HepG2 (cell line): ENCODE results near the gene ABCB6. TPM values are rescaled to one million over a fixed set of nuclear protein-coding genes. Genes with fewer than 3 reads are reported as not detected.

Experiments
- AHR ChIP-seq: IDR thresholded peaks from 2 replicates; pipeline ENCODE4 v1.6.1; 2018; ENCODE audit warnings: missing genetic modification reagents, missing compliant biosample characterization
- FOXK1 ChIP-seq: sonication (generic); formaldehyde crosslinking; IDR thresholded peaks from 2 replicates; pipeline ENCODE4 v1.4.0; 2020; ENCODE audit warnings: low read depth, missing genetic modification reagents, borderline replicate concordance
- MLLT10 ChIP-seq: sonication (generic); formaldehyde crosslinking; IDR thresholded peaks from 2 replicates; pipeline ENCODE4 v1.4.0; 2020; ENCODE audit warnings: missing genetic modification reagents
- NBN ChIP-seq: fragments of 450-650 bp; conservative IDR thresholded peaks from 2 replicates; pipeline ENCODE4 v1.6.1; 2017
- NFKB2 ChIP-seq: sonication (generic); formaldehyde crosslinking; IDR thresholded peaks from 2 replicates; pipeline ENCODE4 v1.4.0; 2020; ENCODE audit warnings: missing genetic modification reagents, borderline replicate concordance
- NR1H2 ChIP-seq: sonication (generic); formaldehyde crosslinking; IDR thresholded peaks from 2 replicates; pipeline ENCODE4 v1.8.1; 2022; ENCODE audit warnings: low read depth, missing genetic modification reagents, borderline replicate concordance
- PHF8 ChIP-seq: sonication (generic); formaldehyde crosslinking; IDR thresholded peaks from 2 replicates; pipeline ENCODE4 v1.5.0; 2020; ENCODE audit warnings: missing genetic modification reagents
- TEAD2 ChIP-seq: sonication (generic); formaldehyde crosslinking; IDR thresholded peaks from 2 replicates; pipeline ENCODE4 v1.9.0; 2021; ENCODE audit warnings: missing genetic modification reagents
- ZEB1 ChIP-seq: IDR thresholded peaks from 2 replicates; pipeline ENCODE4 v1.6.1; 2012; ENCODE audit warnings: mild to moderate bottlenecking, low read depth, inconsistent platforms; ENCODE audit not compliant: insufficient replicate concordance
- ZNF225 ChIP-seq: sonication (generic); formaldehyde crosslinking; IDR thresholded peaks from 2 replicates; pipeline ENCODE4 v1.4.0; 2020; ENCODE audit warnings: mild to moderate bottlenecking, missing genetic modification reagents
- ZSCAN21 ChIP-seq: sonication (generic); formaldehyde crosslinking; IDR thresholded peaks from 2 replicates; pipeline ENCODE4 v1.8.0; 2022; ENCODE audit warnings: mild to moderate bottlenecking, missing genetic modification reagents, moderate library complexity, borderline replicate concordance
- ZSCAN22 ChIP-seq: sonication (generic); formaldehyde crosslinking; IDR thresholded peaks from 2 replicates; pipeline ENCODE4 v1.4.0; 2020; ENCODE audit warnings: mild to moderate bottlenecking, missing genetic modification reagents
- polyA plus RNA-seq, 8 experiments: library from polyadenylated mRNA; depleted of rRNA in 3 of 8; stranded (reverse) in 7 of 8; unstranded in 1 of 8; fragments of >200 nt; fragmentation: Illumina TruSeq in 4 of 8; extraction: Trizol in 4 of 8; gene quantifications; 2 replicates each; pipeline versions ENCODE4 v1.2.1 to v1.2.3, GENCODE V29; 2011 to 2016; ENCODE audit warnings: low read depth in 4 of 8, missing spikeins in 1 of 8, mixed read lengths in 1 of 8; ENCODE audit not compliant: insufficient read depth in 1 of 8
- total RNA-seq, 5 experiments: library from RNA; depleted of rRNA; stranded (reverse); fragments of >200 nt; fragmentation: Illumina TruSeq; extraction: Trizol; gene quantifications; 2 replicates each; pipeline ENCODE4 v1.2.3, GENCODE V29; 2016; ENCODE audit warnings: low read depth in 1 of 5
- TF ChIP-seq, protein P1 (sequence below): sonication (generic); formaldehyde crosslinking; IDR thresholded peaks from 2 replicates; pipeline ENCODE4 v1.4.0; 2020; ENCODE audit warnings: low read depth, mild to moderate bottlenecking, missing genetic modification reagents
- TF ChIP-seq, protein P2 (sequence below): sonication (generic); formaldehyde crosslinking; IDR thresholded peaks from 2 replicates; pipeline ENCODE4 v1.5.1; 2020; ENCODE audit warnings: missing genetic modification reagents, mild to moderate bottlenecking, borderline replicate concordance
- TF ChIP-seq, protein P3 (sequence below): sonication (generic); formaldehyde crosslinking; IDR thresholded peaks from 2 replicates; pipeline ENCODE4 v1.5.0; 2020; ENCODE audit warnings: missing genetic modification reagents
- TF ChIP-seq, protein P4 (sequence below): sonication (generic); formaldehyde crosslinking; IDR thresholded peaks from 2 replicates; pipeline ENCODE4 v1.4.0; 2020; ENCODE audit warnings: missing genetic modification reagents
- TF ChIP-seq, protein P5 (sequence below): sonication (generic); formaldehyde crosslinking; IDR thresholded peaks from 2 replicates; pipeline ENCODE4 v1.4.0; 2020; ENCODE audit warnings: missing genetic modification reagents
- TF ChIP-seq, protein P6 (sequence below): sonication (generic); formaldehyde crosslinking; IDR thresholded peaks from 2 replicates; pipeline ENCODE4 v1.4.0; 2020; ENCODE audit warnings: missing genetic modification reagents, borderline replicate concordance

Gene ABCB6
- total and polyA plus RNA-seq, 2 of the 13 experiments (the other 11 are each of a cell fraction or from before 2014, with no cell fraction given): 91.1 to 137 TPM

DNA sequence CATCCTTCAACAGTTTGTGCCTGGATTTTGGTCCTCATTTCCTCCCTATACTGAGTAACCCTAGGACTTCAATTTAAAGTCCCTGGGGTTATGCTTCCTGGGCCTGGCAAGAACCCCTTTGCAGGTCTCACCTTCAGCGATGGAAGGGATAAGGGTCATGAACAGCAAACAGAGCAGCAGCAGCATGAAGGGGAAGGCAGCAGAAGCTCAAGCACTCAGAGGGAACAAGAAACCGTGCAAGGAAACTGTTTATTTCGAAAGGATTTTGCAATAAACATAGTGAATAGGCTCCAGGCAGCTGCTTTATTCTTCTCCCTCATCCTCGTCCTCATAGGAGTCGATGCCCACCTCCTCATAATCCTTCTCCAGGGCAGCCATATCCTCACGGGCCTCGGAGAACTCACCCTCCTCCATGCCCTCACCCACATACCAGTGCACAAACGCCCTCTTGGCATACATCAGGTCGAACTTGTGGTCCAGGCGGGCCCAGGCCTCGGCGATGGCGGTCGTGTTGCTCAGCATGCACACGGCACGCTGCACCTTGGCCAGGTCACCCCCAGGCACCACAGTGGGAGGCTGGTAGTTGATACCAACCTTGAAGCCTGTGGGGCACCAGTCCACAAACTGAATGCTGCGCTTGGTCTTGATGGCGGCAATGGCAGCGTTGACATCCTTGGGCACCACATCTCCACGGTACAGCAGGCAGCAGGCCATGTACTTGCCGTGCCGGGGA is 31.5 kb upstream of the ABCB6 start (continued):
- TF ChIP-seq, protein P1, sequence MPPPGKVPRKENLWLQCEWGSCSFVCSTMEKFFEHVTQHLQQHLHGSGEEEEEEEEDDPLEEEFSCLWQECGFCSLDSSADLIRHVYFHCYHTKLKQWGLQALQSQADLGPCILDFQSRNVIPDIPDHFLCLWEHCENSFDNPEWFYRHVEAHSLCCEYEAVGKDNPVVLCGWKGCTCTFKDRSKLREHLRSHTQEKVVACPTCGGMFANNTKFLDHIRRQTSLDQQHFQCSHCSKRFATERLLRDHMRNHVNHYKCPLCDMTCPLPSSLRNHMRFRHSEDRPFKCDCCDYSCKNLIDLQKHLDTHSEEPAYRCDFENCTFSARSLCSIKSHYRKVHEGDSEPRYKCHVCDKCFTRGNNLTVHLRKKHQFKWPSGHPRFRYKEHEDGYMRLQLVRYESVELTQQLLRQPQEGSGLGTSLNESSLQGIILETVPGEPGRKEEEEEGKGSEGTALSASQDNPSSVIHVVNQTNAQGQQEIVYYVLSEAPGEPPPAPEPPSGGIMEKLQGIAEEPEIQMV (CRISPR knock-in tag): no peak
- TF ChIP-seq ZNF225 (CRISPR knock-in tag) (0 out of 2 replicates have a peak, but pooled peaks have one; percentile 49), NR1H2 (CRISPR knock-in tag) (no peak), AHR (CRISPR knock-in tag) (no peak), FOXK1 (peak; percentile 11; the same call in 1 of the 2 replicates), MLLT10 (CRISPR knock-in tag) (no peak), NBN (no peak), TEAD2 (no peak), ZSCAN22 (no peak), ZEB1 (no peak), PHF8 (CRISPR knock-in tag) (no peak), NFKB2 (CRISPR knock-in tag) (0 out of 2 replicates have a peak, but pooled peaks have one; percentile 24), ZSCAN21 (CRISPR knock-in tag) (no peak)
- TF ChIP-seq, protein P2, sequence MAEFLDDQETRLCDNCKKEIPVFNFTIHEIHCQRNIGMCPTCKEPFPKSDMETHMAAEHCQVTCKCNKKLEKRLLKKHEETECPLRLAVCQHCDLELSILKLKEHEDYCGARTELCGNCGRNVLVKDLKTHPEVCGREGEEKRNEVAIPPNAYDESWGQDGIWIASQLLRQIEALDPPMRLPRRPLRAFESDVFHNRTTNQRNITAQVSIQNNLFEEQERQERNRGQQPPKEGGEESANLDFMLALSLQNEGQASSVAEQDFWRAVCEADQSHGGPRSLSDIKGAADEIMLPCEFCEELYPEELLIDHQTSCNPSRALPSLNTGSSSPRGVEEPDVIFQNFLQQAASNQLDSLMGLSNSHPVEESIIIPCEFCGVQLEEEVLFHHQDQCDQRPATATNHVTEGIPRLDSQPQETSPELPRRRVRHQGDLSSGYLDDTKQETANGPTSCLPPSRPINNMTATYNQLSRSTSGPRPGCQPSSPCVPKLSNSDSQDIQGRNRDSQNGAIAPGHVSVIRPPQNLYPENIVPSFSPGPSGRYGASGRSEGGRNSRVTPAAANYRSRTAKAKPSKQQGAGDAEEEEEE: no peak
- TF ChIP-seq, protein P3, sequence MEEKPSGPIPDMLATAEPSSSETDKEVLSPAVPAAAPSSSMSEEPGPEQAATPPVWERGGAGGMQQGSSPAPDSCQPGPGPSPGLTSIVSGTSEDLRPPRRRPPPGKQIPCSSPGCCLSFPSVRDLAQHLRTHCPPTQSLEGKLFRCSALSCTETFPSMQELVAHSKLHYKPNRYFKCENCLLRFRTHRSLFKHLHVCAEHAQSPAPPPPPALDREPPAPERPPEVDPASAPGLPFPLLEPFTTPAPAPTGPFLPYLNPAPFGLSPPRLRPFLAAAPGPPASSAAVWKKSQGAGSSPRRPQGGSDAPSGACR (CRISPR knock-in tag): 0 out of 2 replicates have a peak, but pooled peaks have one; percentile 32
- TF ChIP-seq, protein P4, sequence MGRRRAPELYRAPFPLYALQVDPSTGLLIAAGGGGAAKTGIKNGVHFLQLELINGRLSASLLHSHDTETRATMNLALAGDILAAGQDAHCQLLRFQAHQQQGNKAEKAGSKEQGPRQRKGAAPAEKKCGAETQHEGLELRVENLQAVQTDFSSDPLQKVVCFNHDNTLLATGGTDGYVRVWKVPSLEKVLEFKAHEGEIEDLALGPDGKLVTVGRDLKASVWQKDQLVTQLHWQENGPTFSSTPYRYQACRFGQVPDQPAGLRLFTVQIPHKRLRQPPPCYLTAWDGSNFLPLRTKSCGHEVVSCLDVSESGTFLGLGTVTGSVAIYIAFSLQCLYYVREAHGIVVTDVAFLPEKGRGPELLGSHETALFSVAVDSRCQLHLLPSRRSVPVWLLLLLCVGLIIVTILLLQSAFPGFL (CRISPR knock-in tag): no peak
- TF ChIP-seq, protein P5, sequence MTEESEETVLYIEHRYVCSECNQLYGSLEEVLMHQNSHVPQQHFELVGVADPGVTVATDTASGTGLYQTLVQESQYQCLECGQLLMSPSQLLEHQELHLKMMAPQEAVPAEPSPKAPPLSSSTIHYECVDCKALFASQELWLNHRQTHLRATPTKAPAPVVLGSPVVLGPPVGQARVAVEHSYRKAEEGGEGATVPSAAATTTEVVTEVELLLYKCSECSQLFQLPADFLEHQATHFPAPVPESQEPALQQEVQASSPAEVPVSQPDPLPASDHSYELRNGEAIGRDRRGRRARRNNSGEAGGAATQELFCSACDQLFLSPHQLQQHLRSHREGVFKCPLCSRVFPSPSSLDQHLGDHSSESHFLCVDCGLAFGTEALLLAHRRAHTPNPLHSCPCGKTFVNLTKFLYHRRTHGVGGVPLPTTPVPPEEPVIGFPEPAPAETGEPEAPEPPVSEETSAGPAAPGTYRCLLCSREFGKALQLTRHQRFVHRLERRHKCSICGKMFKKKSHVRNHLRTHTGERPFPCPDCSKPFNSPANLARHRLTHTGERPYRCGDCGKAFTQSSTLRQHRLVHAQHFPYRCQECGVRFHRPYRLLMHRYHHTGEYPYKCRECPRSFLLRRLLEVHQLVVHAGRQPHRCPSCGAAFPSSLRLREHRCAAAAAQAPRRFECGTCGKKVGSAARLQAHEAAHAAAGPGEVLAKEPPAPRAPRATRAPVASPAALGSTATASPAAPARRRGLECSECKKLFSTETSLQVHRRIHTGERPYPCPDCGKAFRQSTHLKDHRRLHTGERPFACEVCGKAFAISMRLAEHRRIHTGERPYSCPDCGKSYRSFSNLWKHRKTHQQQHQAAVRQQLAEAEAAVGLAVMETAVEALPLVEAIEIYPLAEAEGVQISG (CRISPR knock-in tag): no peak; the same call in 1 of the 2 replicates
- TF ChIP-seq, protein P6, sequence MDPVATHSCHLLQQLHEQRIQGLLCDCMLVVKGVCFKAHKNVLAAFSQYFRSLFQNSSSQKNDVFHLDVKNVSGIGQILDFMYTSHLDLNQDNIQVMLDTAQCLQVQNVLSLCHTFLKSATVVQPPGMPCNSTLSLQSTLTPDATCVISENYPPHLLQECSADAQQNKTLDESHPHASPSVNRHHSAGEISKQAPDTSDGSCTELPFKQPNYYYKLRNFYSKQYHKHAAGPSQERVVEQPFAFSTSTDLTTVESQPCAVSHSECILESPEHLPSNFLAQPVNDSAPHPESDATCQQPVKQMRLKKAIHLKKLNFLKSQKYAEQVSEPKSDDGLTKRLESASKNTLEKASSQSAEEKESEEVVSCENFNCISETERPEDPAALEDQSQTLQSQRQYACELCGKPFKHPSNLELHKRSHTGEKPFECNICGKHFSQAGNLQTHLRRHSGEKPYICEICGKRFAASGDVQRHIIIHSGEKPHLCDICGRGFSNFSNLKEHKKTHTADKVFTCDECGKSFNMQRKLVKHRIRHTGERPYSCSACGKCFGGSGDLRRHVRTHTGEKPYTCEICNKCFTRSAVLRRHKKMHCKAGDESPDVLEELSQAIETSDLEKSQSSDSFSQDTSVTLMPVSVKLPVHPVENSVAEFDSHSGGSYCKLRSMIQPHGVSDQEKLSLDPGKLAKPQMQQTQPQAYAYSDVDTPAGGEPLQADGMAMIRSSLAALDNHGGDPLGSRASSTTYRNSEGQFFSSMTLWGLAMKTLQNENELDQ (CRISPR knock-in tag): no peak
